OCI-LY7 (cell line): ENCODE measurements around the gene CPB1. TPM values are rescaled to one million over a fixed set of nuclear protein-coding genes. Genes with fewer than 3 reads are reported as not detected.

Experiments
- BruUV-seq: library from RNA; stranded (reverse); fragments of 400-500 nt; replicated peaks from 2 replicates; lab custom pipeline; 2021; lab: Mats Ljungman, UMichigan
- CTCF ChIA-PET: fragments of 300-600 bp; sonication (Branson Sonifier 250); formaldehyde crosslinking; loops from one replicate; lab custom pipeline; 2022; ENCODE audit warnings: antibody characterized with exemption; ENCODE audit not compliant: unreplicated experiment; lab: Charles Lee
- POLR2A ChIA-PET: fragments of 300-600 bp; sonication (Branson Sonifier 250); formaldehyde crosslinking; loops from one replicate; lab custom pipeline; 2022; ENCODE audit warnings: antibody characterized with exemption; lab: Charles Lee
- DNase-seq: peaks from one replicate; pipeline ENCODE4 v3.0.0-alpha.2; 2015; ENCODE audit warnings: low spot score
- H2AFZ ChIP-seq: fragments of 200-600 bp; sonication (generic), shearing (Covaris generic); 2 replicates; pipeline ENCODE4 v1.6.1; 2014; ENCODE audit warnings: mild to moderate bottlenecking, antibody characterized with exemption, low read length, moderate library complexity
- H3K27ac ChIP-seq: fragments of 200-600 bp; sonication (generic); 2 replicates; pipeline ENCODE4 v1.5.1; 2014; ENCODE audit warnings: mixed run types, low read depth, mild to moderate bottlenecking, moderate library complexity, low read length, inconsistent platforms; ENCODE audit not compliant: poor library complexity, severe bottlenecking
- H3K36me3 ChIP-seq: fragments of 200-600 bp; sonication (generic); 2 replicates; pipeline ENCODE4 v1.6.1; 2014; ENCODE audit warnings: mild to moderate bottlenecking, antibody characterized with exemption, low read length, moderate library complexity, mixed read lengths; ENCODE audit not compliant: insufficient read depth
- H3K4me1 ChIP-seq: fragments of 200-600 bp; sonication (generic); 2 replicates; pipeline ENCODE4 v1.5.1; 2014; ENCODE audit warnings: mild to moderate bottlenecking, low read length; ENCODE audit not compliant: insufficient read depth, poor library complexity, severe bottlenecking
- H3K4me2 ChIP-seq: fragments of 200-600 bp; sonication (generic); 2 replicates; pipeline ENCODE4 v1.6.1; 2014; ENCODE audit warnings: mild to moderate bottlenecking, low read length
- H3K4me3 ChIP-seq: fragments of 200-600 bp; sonication (generic); 2 replicates; pipeline ENCODE4 v1.5.1; 2014; ENCODE audit warnings: mild to moderate bottlenecking, low read depth, low read length; ENCODE audit not compliant: poor library complexity, severe bottlenecking
- H3K79me2 ChIP-seq: fragments of 200-600 bp; sonication (generic); 2 replicates; pipeline ENCODE4 v1.6.1; 2016; ENCODE audit warnings: low read depth, mild to moderate bottlenecking, low read length, moderate library complexity, mixed read lengths; ENCODE audit not compliant: insufficient read depth
- H3K9me2 ChIP-seq: fragments of 200-600 bp; sonication (generic); 2 replicates; pipeline ENCODE4 v1.6.1; 2016; ENCODE audit warnings: mild to moderate bottlenecking, low read length, mixed read lengths; ENCODE audit not compliant: insufficient read depth
- H3K9me3 ChIP-seq: fragments of 200-600 bp; sonication (generic); 2 replicates; pipeline ENCODE4 v1.6.1; 2014; ENCODE audit warnings: mild to moderate bottlenecking, mixed run types, low read length, mixed read lengths
- H4K20me1 ChIP-seq: fragments of 200-600 bp; sonication (generic); 2 replicates; pipeline ENCODE4 v1.6.1; 2014; ENCODE audit warnings: mild to moderate bottlenecking, antibody characterized with exemption, low read length, moderate library complexity, mixed read lengths; ENCODE audit not compliant: insufficient read depth
- CTCF ChIP-seq: fragments of 200-600 bp; sonication (generic); conservative IDR thresholded peaks from 2 replicates; pipeline ENCODE4 v1.5.1; 2014; ENCODE audit warnings: mild to moderate bottlenecking, antibody characterized with exemption, low read length, moderate library complexity, mixed read lengths
- EZH2phosphoT487 ChIP-seq: fragments of 200-600 bp; sonication (generic); IDR thresholded peaks from 2 replicates; pipeline ENCODE4 v1.6.1; 2018; ENCODE audit warnings: low read depth, borderline replicate concordance, mild to moderate bottlenecking, mixed run types, antibody characterized with exemption, low read length, moderate library complexity, mixed read lengths
- intact Hi-C: fragments of 100-400 bp; cut with micrococcal nuclease; formaldehyde crosslinking; loops from one replicate; pipeline ENCODE4 v1.10.0; 2022; ENCODE audit not compliant: unreplicated experiment
- total RNA-seq, 2 experiments: library from RNA; depleted of rRNA in 1 of 2; stranded (reverse); fragments of >200 nt in 1 of 2; shearing (Covaris generic) in 1 of 2; gene quantifications; 2 replicates each; pipeline ENCODE4 v1.2.3, GENCODE V29; 2014 to 2022

CPB1 gene
- total RNA-seq, 2 experiments from 2014 or later = not detected

GRCh38 chr3:148852271-148852992, 24.8 kb downstream of the CPB1 start:
- Histone ChIP-seq H3K4me3 (no peak overlapping the region), H3K9me3 (no peaks in the 10 kb centered on the region), H4K20me1 (no peaks in the 10 kb centered on the region), H3K36me3 (no peaks in the 10 kb centered on the region), H3K79me2 (no peaks in the 10 kb centered on the region), H2AFZ (no peak overlapping the region), H3K4me2 (no peak overlapping the region), H3K27ac (no peak overlapping the region), H3K4me1 (no peaks in the 10 kb centered on the region), H3K9me2 (no peaks in the 10 kb centered on the region)
- BruUV-seq = no TSS peak
- TF ChIP-seq CTCF = no peak
- TF ChIP-seq EZH2phosphoT487 = no peak
- CTCF ChIA-PET = no interaction called here
- no peak for DNase-seq
- POLR2A ChIA-PET = interaction anchor here (1.0 kb wide), 2 partner anchors 14 to 386 kb away, joined by 3 to 4 read pairs; no protein-coding TSS in a partner anchor
- intact Hi-C loops = no loop called here

GRCh38 chr3:148853076-148853475, 25.5 kb downstream of the CPB1 start:
- Histone ChIP-seq H4K20me1 (no peaks in the 10 kb centered on the region), H3K9me2 (no peaks in the 10 kb centered on the region), H2AFZ (no peak overlapping the region), H3K36me3 (no peaks in the 10 kb centered on the region), H3K4me1 (no peaks in the 10 kb centered on the region), H3K9me3 (no peaks in the 10 kb centered on the region), H3K4me3 (no peak overlapping the region), H3K27ac (no peak overlapping the region), H3K79me2 (no peaks in the 10 kb centered on the region), H3K4me2 (no peak overlapping the region)
- CTCF ChIA-PET = interaction anchor here (0.8 kb wide), 1 partner anchor 14 kb away, joined by 3 read pairs; no protein-coding TSS in a partner anchor
- no TSS peak for BruUV-seq
- POLR2A ChIA-PET = interaction anchor here (1.0 to 1.1 kb wide), 3 partner anchors 9 to 385 kb away, joined by 3 to 6 read pairs (median 4); no protein-coding TSS in a partner anchor
- intact Hi-C loops = no loop called here
- DNase-seq = no peak
- TF ChIP-seq EZH2phosphoT487 = no peak
- TF ChIP-seq CTCF = no peak

- ChIA-PET POLR2A (interaction anchor here (0.6 to 1.1 kb wide), 3 partner anchors 10 to 407 kb away, joined by 3 to 6 read pairs (median 4); no protein-coding TSS in a partner anchor), CTCF (interaction anchor here (0.6 kb wide), 1 partner anchor 1555 kb away, joined by 3 read pairs; no protein-coding TSS in a partner anchor)
- DNase-seq = no peak
- intact Hi-C loops = no loop called here
- H3K9me2 ChIP-seq = no peaks in the 10 kb centered on the region
- no peak overlapping the region for H3K4me3 ChIP-seq
- BruUV-seq = no TSS peak
- no peaks in the 10 kb centered on the region for H4K20me1 ChIP-seq
- H3K9me3 ChIP-seq = no peaks in the 10 kb centered on the region
- H3K27ac ChIP-seq = no peak overlapping the region
- no peaks in the 10 kb centered on the region for H3K79me2 ChIP-seq
- no peak for TF ChIP-seq CTCF
- TF ChIP-seq EZH2phosphoT487 = no peak
- H3K36me3 ChIP-seq = no peaks in the 10 kb centered on the region
- H3K4me2 ChIP-seq = no peak overlapping the region
- no peaks in the 10 kb centered on the region for H3K4me1 ChIP-seq
- H2AFZ ChIP-seq = no peak overlapping the region
Observed at GRCh38 chr3:148854061-148854460, 26.4 kb downstream of the CPB1 start.
